Adipose tissue (tissue), 3 donors: ENCODE results near the gene OR10A6. TPM values are rescaled to one million over a fixed set of nuclear protein-coding genes. Genes with fewer than 3 reads are reported as not detected.

Source experiments
- H3K27ac ChIP-seq: one replicate; pipeline ENCODE4 v1.5.1; 2013; ENCODE audit warnings: low read depth, low read length
- WGBS, 3 donors: extraction: QIAGEN DNeasy Blood & Tissue Kit; methylation state at CpG; one replicate each; pipeline ENCODE4 v1.1.7; 2013; 5-methylcytosine and 5-hydroxymethylcytosine counted together
- polyA plus RNA-seq, 3 donors: library from polyadenylated mRNA; stranded (reverse); fragments of 200-250 nt; gene quantifications; one replicate each; pipeline ENCODE4 v1.2.3, GENCODE V29; 2013
- donor health status: healthy with polysubstance abuse.
- donor health status: Bipolar disorder and iron deficiency.
- donor health status: healthy.

OR10A6 gene
- polyA plus RNA-seq, 3 donors: not detected

DNA sequence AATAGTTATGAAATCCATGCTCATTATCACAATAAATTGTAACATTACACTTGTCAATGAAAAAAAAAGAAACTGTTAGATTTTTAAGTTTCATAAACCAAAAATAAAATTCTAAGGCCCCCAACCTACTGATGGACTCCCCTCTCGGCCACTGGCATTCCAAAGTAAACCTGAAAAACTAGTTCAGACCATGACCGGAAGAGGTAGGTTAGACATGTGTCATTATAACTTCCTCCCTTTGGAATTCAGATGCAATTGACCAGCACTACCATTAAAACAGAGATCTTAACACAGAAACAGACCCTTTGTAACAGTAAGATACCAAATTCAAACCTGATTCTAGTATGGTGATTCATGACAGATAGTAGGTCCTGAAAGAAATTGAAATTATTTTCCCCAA is 12.9 kb downstream of the OR10A6 start:
- H3K27ac ChIP-seq: no peak overlapping the region
- 66 to 80% (median 67%) methylated on average over 2 of the region's 2 CpGs for WGBS, 3 donors

DNA sequence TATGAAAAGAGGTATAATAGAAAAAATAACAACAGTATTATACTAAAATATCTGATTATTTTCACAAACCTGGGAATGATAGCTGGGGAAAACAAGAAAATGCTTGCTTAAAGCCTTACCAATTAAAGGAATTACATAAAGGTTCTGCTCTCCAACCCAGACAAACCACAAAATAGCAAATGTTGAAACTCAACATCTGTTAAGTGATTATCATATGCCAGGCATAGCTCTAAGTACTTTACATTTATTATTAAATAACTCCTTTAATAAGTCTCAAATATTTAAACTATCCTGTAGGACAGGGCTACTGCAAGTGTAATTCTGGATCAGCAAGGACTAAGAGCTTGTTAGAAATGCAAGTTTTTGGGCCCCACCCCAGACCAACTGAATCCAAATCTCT is 20.1 kb downstream of the OR10A6 start:
- H3K27ac ChIP-seq: no peak overlapping the region

DNA sequence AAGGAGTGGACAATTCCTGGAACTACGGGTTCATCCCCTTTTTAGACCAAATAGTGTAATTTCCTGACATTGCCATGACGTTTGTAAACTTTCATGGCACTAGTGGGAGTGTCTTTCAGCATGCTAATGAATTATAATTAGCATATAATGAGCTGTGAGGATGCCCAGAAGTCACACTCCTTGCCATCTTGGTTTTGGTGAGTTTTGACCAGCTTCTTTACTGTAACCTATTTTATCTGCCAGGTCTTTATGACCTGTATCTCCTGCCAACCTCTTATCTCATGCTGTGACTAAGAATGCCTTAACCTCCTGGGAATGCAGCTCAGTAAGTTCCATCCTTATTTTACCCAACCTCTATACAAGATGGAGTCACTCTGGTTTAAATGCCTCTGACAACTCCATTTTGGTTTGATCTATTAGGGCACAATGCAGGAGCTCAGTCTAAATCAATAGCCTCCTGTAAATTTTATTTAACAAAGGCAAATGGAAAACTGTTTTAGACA is 20.7 kb downstream of the OR10A6 start:
- H3K27ac ChIP-seq: no peak overlapping the region
- 33 to 45% (median 41%) methylated on average over 2 of the region's 2 CpGs for WGBS, 3 donors

DNA sequence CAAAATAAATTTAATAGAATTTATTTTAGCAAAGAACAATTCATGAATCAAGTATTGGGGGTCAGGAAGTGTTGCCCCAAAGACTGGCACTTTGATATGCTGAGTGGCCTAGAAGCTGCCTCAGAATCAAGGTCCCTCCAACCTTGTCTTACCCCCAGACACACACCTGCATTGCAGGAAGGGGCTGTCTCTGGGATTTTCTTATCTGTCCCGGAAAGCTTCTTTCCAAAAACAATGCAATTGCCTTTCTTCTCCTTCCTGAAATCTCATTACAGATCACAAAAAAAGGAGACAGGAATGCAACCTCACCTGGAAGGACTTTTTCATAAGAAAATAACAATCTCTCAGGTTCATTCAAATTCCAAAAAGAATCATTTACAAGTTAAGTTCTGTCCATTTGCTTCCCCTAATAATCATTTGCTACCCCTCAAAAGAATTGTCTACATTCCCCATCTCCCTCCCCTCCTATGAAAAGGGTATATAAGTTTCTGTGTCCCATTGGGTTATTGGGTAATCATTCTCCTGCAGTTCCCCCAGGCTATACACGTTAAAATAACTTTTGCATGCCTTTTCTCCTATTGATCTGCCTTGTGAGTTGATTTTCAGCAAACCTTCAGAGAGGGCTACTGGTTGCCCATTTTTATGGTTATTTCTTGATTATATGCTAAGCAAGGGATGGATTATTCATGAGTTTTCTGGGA is 21.3 kb downstream of the OR10A6 start:
- no peak overlapping the region for H3K27ac ChIP-seq
- WGBS, 3 donors: 42 to 54% (median 48%) methylated on average over 2 of the region's 2 CpGs

DNA sequence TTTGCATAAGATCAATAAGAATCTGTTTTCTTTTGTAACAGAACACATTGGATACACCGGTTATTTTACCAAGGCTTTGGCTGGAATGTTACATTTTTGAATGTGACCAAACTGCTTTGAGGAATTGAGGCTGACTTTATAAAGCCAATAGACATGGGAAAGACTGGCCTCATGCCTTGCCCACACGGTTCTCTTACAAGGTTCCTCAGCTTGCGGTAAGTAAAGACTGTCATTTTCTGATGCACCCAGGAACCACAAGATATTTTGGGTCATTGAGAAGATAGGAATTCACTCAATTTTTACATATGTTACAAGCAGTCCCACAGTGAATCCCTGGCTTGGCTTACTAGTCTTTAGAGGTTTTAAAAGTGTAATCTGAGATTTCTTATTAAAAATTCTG is 23.9 kb downstream of the OR10A6 start:
- WGBS, 3 donors: 45 to 58% (median 51%) methylated on average over 3 of the region's 3 CpGs
- H3K27ac ChIP-seq: no peak overlapping the region

DNA sequence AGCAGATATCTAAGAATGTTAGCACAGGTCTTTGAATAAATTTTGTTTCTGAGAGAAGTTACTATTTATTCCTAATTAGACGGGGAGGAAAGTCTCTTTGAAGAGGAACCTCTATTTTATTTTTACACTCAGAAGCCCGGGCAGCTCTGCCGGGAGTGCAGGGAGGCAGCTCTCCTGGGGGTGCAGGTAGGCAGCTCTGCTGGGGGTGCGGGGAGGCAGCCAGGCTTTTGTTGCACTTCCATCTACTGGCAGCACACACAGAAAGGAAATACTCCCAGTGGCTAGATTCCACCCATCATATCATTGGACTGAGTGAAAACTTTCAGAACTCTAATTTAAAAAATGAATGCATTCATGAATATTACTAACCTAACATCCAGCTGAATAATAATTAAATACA is 24.6 kb downstream of the OR10A6 start:
- 15 to 41% (median 21%) methylated on average over 4 of the region's 4 CpGs for WGBS, 3 donors
- H3K27ac ChIP-seq: no peak overlapping the region

DNA sequence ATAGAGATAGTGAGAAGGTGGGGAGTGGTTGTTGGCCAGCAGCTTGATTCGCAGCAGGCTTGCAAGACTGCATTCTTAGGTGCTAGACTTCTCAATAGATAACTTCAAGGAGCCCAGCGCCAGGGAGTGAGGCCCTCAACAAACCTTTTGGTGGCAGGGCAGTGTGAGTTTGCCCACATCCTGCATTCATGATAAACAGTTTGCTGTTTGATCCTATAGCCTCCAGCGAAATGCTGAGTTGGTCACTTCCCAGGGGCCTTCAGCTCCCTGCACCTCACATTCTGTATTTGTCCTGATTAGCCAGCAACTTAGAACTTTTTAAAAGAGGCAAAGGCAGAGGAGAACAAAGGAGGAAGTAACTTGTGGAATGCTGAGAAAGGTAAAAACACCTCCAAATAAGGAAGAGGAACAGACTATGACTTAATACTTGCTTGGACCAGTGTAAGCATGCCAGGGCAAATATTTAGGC is 25.1 kb downstream of the OR10A6 start:
- WGBS, 3 donors: 51 to 65% (median 58%) methylated on average over 3 of the region's 3 CpGs
- no peak overlapping the region for H3K27ac ChIP-seq

DNA sequence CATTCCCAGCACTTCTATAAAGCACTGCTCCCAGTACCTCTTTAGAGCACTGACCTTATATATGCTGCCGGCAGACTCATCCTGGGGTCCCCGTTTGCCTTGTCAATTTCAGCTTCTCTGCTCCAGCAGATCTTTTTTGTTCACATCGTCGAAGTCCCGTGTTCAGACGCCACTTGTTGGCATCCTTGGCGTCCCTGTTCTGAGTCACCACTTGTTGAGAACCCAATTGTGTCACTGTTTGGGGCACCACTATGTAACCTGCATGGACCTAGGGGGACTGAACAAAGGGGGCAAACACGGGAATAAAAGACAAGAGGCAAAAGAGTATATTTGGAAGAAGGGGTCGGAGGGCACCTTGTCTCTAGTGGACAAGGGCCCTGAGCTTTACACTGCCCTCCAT is 25.5 kb downstream of the OR10A6 start:
- 76 to 86% (median 81%) methylated on average over 9 of the region's 9 CpGs for WGBS, 3 donors
- no peak overlapping the region for H3K27ac ChIP-seq

DNA sequence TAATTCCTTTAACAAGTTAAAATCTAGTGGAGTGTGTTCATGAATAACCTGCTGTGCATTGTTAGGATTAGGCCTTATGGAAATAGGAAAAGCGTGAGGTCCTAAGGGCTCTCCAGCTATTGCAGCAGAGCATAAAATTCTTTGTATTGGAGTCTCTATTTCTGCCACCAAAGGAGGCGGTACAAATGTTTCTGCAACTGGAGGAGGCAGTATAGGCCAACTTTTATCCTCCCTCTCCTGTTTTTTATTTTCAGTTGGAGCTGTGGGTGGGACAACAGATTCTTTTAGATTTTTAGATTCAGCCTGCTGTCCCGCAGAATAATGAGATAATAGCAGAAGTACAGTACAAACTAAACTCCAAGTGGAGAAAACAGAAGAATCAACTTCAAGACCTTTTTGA is 26.2 kb downstream of the OR10A6 start:
- WGBS, 3 donors: 51 to 69% (median 67%) methylated on average over 3 of the region's 3 CpGs
- no peak overlapping the region for H3K27ac ChIP-seq

DNA sequence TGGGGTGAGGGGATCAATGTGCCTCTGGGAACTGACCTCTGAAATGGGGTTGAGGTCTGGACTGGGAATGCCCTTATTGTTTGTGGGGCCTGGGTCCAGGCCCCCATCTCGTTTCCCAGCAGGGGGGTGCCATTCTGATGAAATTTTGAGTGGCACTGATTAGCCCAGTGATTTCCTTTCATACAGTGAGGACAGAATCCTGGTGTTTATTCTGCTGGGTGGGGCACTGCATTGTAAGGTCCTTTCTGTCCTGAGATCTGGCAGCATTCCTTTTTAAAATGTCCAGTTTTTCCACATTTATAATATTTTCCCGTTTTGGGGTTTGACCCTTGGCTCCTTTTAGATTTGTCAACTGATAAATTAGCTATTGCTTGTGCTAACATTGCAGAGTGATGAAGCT is 27.1 kb downstream of the OR10A6 start:
- H3K27ac ChIP-seq: no peak overlapping the region
- 18 to 31% (median 22%) methylated on average over 2 of the region's 2 CpGs for WGBS, 3 donors

DNA sequence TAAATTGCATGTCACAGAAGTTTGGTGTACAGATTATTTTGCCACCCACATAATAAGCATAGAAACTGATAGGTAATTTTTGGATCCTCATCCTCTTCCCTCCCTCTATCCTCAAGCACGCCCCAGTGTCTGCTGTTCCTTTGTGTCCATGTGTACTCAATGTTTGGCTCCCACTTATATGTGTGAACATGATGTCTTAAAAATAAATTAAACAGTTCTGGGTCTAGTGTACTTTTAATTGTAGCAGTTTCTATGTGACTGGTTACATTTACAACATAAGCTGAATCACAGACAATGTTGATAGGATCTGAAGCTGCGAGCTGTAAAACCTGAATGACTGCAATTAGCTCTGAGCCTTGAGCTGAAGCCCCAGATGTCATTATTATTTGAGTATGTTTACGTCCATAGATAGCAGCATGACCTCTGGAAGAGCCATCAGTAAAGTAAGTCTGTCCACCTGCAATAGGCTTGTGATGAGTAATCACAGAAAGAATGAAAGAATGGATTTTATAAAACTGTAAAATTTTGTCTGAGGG is 29.7 kb downstream of the OR10A6 start:
- no peak overlapping the region for H3K27ac ChIP-seq
- 51% methylated on average over 3 of the region's 3 CpGs for WGBS, 3 donors

DNA sequence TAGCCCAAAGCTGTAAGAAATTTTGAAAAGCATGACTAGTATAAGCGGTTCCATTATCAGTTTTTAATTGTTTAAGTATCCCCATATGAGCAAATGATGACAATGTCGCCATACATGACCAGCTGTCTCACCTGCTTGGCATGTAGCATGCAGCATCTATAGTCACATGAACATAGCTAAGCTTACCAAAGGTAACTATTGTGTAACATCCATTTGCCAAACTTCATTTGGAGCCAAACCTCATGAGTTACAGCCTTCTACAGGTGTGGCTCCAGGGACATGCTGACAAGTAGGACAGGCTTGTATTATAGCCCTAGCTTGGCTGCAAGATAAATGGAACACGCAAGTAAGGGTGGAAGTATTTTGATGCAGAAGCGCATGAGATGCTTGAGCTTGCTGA is 30.4 kb downstream of the OR10A6 start:
- WGBS, 3 donors: 86 to 89% (median 88%) methylated on average over 4 of the region's 4 CpGs
- no peak overlapping the region for H3K27ac ChIP-seq

DNA sequence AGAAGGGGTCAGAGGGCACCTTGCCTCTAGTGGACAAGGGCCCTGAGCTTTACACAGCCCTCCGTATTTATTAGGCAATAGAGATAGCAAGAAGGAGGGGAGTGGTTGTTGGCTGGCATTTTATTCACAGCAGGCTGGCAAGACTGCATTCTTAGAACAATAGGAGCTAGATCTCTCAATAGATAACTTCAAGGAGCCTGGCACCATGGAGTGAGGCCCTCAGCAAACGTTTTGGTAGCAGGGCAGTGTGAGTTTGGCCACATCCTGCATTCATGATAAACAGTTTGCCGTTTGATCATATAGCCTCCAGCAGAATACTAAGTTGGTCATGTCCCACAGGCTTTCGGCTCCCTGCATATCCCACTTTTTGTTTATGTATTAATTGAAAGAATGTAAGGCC is 31.6 kb downstream of the OR10A6 start:
- 56 to 63% (median 59%) methylated on average over 4 of the region's 4 CpGs for WGBS, 3 donors
- no peak overlapping the region for H3K27ac ChIP-seq

DNA sequence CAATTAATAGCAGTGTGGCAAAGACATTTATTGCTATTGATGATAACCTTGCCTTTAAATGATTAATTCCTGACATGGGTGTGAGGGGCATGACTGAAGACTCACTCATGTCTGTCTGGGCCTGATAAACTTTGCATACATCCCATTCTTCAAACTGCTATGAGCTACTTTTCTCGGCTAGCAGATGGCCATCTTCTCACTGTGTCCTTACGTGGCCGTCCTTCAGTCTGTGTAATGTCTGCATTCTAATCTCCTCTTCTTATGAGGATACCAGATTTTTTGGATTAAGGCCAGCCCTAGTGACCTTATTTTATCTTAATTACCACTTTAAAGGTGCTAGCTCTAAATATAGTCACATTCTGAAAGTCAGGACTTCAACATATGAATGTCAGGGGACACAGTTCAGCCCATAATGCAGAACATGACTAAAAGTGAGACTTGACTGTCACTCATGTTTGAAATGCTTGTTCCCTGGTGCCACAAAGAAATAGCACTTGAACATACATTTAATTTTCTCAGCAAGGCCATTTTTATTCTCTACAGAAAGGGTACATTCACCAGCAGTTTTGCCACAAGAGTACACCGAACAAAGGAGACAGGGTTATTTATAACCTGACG is 32.3 kb downstream of the OR10A6 start:
- 69 to 78% (median 77%) methylated on average over 5 of the region's 5 CpGs for WGBS, 3 donors
- H3K27ac ChIP-seq: no peak overlapping the region

DNA sequence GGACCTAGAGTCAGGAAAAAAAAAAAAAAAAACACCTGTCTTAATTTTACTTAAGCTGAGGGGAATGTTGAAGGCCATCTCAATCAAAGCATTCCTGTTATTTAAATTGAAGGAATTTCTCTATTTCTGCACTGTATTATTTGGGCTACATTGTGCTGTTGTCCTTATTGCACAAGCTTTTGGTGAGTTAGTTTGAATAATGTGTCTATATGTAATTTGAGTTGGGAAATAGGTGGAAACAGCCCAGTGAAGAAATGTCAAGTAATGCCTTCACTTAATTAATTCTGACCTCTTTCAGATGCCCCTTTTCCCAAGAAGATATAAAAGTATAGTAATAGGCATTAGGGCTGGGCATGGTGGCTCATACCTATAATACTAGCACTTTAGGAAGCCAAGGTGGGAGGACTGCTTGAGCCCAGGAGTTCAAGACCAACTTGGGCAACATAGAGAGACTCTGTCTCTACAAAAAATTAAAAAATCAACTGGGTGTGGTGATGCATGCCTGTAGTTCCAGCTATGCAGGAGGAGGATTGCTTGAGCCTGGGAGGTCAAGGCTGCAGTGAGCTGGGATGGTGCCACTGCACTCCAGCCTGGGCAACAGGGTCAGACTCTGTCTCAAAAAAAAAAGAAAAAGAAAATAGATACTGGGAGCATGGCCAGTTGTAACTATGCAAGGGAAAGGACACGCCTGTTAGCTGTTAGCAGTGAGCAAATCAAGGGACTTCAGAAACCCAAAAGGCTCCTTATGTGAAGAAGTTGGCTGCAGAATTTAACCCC is 34.9 kb downstream of the OR10A6 start:
- no peak overlapping the region for H3K27ac ChIP-seq
- 19 to 57% (median 36%) methylated on average over 1 of the region's 1 CpG for WGBS, 3 donors

DNA sequence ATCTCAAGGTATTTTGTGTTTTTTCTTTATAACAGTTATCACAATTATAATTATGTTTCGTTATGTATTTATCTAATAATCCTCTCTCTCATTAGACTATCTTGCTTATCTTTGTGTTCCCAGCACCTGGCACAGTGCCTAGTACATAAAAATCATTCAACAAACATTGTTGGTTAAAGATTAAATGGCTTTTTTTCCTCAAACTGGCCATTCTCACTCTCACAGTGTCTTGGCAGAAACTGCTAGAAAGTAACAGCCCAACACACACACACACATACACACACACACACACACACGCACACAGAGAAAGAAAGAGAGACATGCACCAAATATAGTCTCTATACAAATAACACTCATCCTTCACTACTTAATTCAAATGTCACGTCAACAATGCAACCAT is 36.8 kb downstream of the OR10A6 start:
- WGBS, 3 donors: 21 to 74% (median 61%) methylated on average over 3 of the region's 3 CpGs
- no peak overlapping the region for H3K27ac ChIP-seq

DNA sequence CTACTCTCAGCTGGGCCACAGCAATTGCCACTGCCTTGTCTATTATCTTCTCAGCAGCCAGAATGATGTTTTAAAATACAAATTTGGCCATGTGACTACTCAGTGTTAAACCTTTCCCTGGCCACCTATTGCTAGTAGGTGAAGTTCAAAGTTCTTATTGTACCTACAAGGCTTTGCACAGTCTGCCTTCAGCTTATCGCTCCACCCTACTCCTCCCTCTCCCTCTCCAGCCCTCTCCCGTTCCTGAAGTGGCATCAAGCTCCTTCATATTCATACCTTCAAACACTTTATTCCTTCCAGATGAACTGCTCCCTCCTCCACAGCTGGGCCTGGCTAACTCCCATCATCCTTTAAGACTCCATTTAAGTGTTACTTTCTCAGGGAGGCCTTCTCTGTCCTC is 37.3 kb downstream of the OR10A6 start:
- WGBS, 3 donors: 46 to 77% (median 69%) methylated on average over 2 of the region's 2 CpGs
- no peak overlapping the region for H3K27ac ChIP-seq

DNA sequence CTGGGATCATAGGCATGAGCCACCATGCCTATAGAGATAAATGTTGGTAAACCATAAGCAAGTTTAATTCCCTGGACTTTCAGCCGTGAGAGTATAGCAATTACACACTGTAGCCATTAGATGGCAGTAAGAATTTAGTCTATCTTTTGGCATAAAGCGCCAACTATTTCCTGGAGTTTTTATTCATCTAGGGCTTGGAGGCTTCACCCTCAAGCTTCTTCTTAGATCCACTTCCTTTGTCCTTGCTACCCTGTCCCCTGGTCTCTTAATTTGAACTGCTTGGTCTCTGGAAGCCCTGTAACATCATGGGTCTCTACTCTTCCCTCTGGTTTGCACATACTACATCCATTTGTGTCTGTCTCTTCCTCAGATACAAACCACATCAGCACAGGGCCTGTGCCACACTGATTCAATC is 38.2 kb downstream of the OR10A6 start:
- WGBS, 3 donors: 3 to 10% (median 8%) methylated on average over 2 of the region's 2 CpGs
- H3K27ac ChIP-seq: no peak overlapping the region

DNA sequence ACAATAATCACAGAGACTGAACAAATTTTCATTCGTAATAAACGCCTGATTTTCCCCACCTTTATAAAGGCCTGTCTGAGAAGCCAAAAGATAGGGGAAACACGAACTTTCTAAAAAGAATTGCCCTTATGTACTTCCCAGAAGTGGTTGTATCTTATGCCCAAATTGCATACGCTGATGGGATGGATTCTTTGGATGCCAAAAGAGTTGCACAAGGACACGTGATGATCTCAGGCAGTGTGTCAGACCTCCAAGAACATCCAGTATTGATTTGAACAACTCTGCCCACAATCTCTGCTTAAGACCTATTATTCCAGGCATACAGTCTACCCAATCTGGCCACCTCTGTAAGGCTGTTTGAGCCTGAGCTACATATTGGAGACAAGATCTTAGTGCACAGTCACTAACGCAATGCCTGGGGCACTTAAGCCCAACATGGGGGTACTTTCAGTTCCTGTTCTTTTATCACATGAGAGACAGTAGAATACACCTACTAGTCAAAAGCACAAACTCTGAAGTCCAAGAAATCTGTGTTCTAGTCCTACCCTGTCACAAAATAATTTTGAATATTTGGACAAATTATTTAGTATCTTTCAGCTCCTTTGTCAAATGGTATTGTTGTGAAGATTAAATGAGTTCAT is 38.9 kb downstream of the OR10A6 start:
- WGBS, 3 donors: 36 to 52% (median 48%) methylated on average over 6 of the region's 6 CpGs
- no peak overlapping the region for H3K27ac ChIP-seq
